OCI-LY7 (cell line): ENCODE results near the gene ASIC2. TPM values are rescaled to one million over a fixed set of nuclear protein-coding genes. Genes with fewer than 3 reads are reported as not detected.

ENCODE experiments used
- BruUV-seq: library from RNA; stranded (reverse); fragments of 400-500 nt; replicated peaks from 2 replicates; lab custom pipeline; 2021; lab: Mats Ljungman, UMichigan
- CTCF ChIA-PET: fragments of 300-600 bp; sonication (Branson Sonifier 250); formaldehyde crosslinking; loops from one replicate; lab custom pipeline; 2022; ENCODE audit warnings: antibody characterized with exemption; ENCODE audit not compliant: unreplicated experiment; lab: Charles Lee
- POLR2A ChIA-PET: fragments of 300-600 bp; sonication (Branson Sonifier 250); formaldehyde crosslinking; loops from one replicate; lab custom pipeline; 2022; ENCODE audit warnings: antibody characterized with exemption; lab: Charles Lee
- DNase-seq: peaks from one replicate; pipeline ENCODE4 v3.0.0-alpha.2; 2015; ENCODE audit warnings: low spot score
- H2AFZ ChIP-seq: fragments of 200-600 bp; sonication (generic), shearing (Covaris generic); 2 replicates; pipeline ENCODE4 v1.6.1; 2014; ENCODE audit warnings: mild to moderate bottlenecking, antibody characterized with exemption, low read length, moderate library complexity
- H3K27ac ChIP-seq: fragments of 200-600 bp; sonication (generic); 2 replicates; pipeline ENCODE4 v1.5.1; 2014; ENCODE audit warnings: mixed run types, low read depth, mild to moderate bottlenecking, moderate library complexity, low read length, inconsistent platforms; ENCODE audit not compliant: poor library complexity, severe bottlenecking
- H3K36me3 ChIP-seq: fragments of 200-600 bp; sonication (generic); 2 replicates; pipeline ENCODE4 v1.6.1; 2014; ENCODE audit warnings: mild to moderate bottlenecking, antibody characterized with exemption, low read length, moderate library complexity, mixed read lengths; ENCODE audit not compliant: insufficient read depth
- H3K4me1 ChIP-seq: fragments of 200-600 bp; sonication (generic); 2 replicates; pipeline ENCODE4 v1.5.1; 2014; ENCODE audit warnings: mild to moderate bottlenecking, low read length; ENCODE audit not compliant: insufficient read depth, poor library complexity, severe bottlenecking
- H3K4me2 ChIP-seq: fragments of 200-600 bp; sonication (generic); 2 replicates; pipeline ENCODE4 v1.6.1; 2014; ENCODE audit warnings: mild to moderate bottlenecking, low read length
- H3K4me3 ChIP-seq: fragments of 200-600 bp; sonication (generic); 2 replicates; pipeline ENCODE4 v1.5.1; 2014; ENCODE audit warnings: mild to moderate bottlenecking, low read depth, low read length; ENCODE audit not compliant: poor library complexity, severe bottlenecking
- H3K79me2 ChIP-seq: fragments of 200-600 bp; sonication (generic); 2 replicates; pipeline ENCODE4 v1.6.1; 2016; ENCODE audit warnings: low read depth, mild to moderate bottlenecking, low read length, moderate library complexity, mixed read lengths; ENCODE audit not compliant: insufficient read depth
- H3K9me2 ChIP-seq: fragments of 200-600 bp; sonication (generic); 2 replicates; pipeline ENCODE4 v1.6.1; 2016; ENCODE audit warnings: mild to moderate bottlenecking, low read length, mixed read lengths; ENCODE audit not compliant: insufficient read depth
- H3K9me3 ChIP-seq: fragments of 200-600 bp; sonication (generic); 2 replicates; pipeline ENCODE4 v1.6.1; 2014; ENCODE audit warnings: mild to moderate bottlenecking, mixed run types, low read length, mixed read lengths
- H4K20me1 ChIP-seq: fragments of 200-600 bp; sonication (generic); 2 replicates; pipeline ENCODE4 v1.6.1; 2014; ENCODE audit warnings: mild to moderate bottlenecking, antibody characterized with exemption, low read length, moderate library complexity, mixed read lengths; ENCODE audit not compliant: insufficient read depth
- CTCF ChIP-seq: fragments of 200-600 bp; sonication (generic); conservative IDR thresholded peaks from 2 replicates; pipeline ENCODE4 v1.5.1; 2014; ENCODE audit warnings: mild to moderate bottlenecking, antibody characterized with exemption, low read length, moderate library complexity, mixed read lengths
- EZH2phosphoT487 ChIP-seq: fragments of 200-600 bp; sonication (generic); IDR thresholded peaks from 2 replicates; pipeline ENCODE4 v1.6.1; 2018; ENCODE audit warnings: low read depth, borderline replicate concordance, mild to moderate bottlenecking, mixed run types, antibody characterized with exemption, low read length, moderate library complexity, mixed read lengths
- intact Hi-C: fragments of 100-400 bp; cut with micrococcal nuclease; formaldehyde crosslinking; loops from one replicate; pipeline ENCODE4 v1.10.0; 2022; ENCODE audit not compliant: unreplicated experiment
- total RNA-seq, 2 experiments: library from RNA; depleted of rRNA in 1 of 2; stranded (reverse); fragments of >200 nt in 1 of 2; shearing (Covaris generic) in 1 of 2; gene quantifications; 2 replicates each; pipeline ENCODE4 v1.2.3, GENCODE V29; 2014 to 2022

ASIC2 gene
- total RNA-seq, 2 experiments from 2014 or later, result not detected

GRCh38 chr17:33299115-33299514, 6.0 kb upstream of the ASIC2 start:
- no peaks in the 10 kb centered on the region for H3K9me3 ChIP-seq
- no peak for DNase-seq
- no peak overlapping the region for H3K27ac ChIP-seq
- no peaks in the 10 kb centered on the region for H3K79me2 ChIP-seq
- H3K4me3 ChIP-seq, result no peak overlapping the region
- TF ChIP-seq CTCF (no peak), EZH2phosphoT487 (no peak)
- intact Hi-C loops, result no loop called here
- CTCF ChIA-PET, result interaction anchor here (0.6 kb wide), 1 partner anchor 17 kb away, joined by 4 read pairs; no protein-coding TSS in a partner anchor
- POLR2A ChIA-PET, result interaction anchor here (0.7 kb wide), 1 partner anchor 110 kb away, joined by 3 read pairs; no protein-coding TSS in a partner anchor
- no peaks in the 10 kb centered on the region for H3K9me2 ChIP-seq
- no peak overlapping the region for H2AFZ ChIP-seq
- H3K4me1 ChIP-seq, result no peaks in the 10 kb centered on the region
- no TSS peak for BruUV-seq
- no peaks in the 10 kb centered on the region for H3K36me3 ChIP-seq
- no peak overlapping the region for H3K4me2 ChIP-seq
- no peaks in the 10 kb centered on the region for H4K20me1 ChIP-seq

GRCh38 chr17:33297643-33298042, 4.5 kb upstream of the ASIC2 start:
- TF ChIP-seq EZH2phosphoT487, result no peak
- TF ChIP-seq CTCF, result no peak
- intact Hi-C loops, result no loop called here
- ChIA-PET POLR2A (no interaction called here), CTCF (no interaction called here)
- no peaks in the 10 kb centered on the region for H3K79me2 ChIP-seq
- no peaks in the 10 kb centered on the region for H3K36me3 ChIP-seq
- DNase-seq, result no peak
- no peak overlapping the region for H2AFZ ChIP-seq
- H3K9me3 ChIP-seq, result no peaks in the 10 kb centered on the region
- H3K4me3 ChIP-seq, result no peak overlapping the region
- H3K9me2 ChIP-seq, result no peaks in the 10 kb centered on the region
- no peak overlapping the region for H3K27ac ChIP-seq
- no peaks in the 10 kb centered on the region for H3K4me1 ChIP-seq
- no peaks in the 10 kb centered on the region for H4K20me1 ChIP-seq
- BruUV-seq, result no TSS peak
- no peak overlapping the region for H3K4me2 ChIP-seq

- Histone ChIP-seq H3K4me1 (no peaks in the 10 kb centered on the region), H3K9me3 (no peaks in the 10 kb centered on the region), H4K20me1 (no peaks in the 10 kb centered on the region), H3K9me2 (no peaks in the 10 kb centered on the region), H3K79me2 (no peaks in the 10 kb centered on the region), H2AFZ (no peak overlapping the region), H3K4me3 (no peak overlapping the region), H3K4me2 (no peak overlapping the region), H3K36me3 (no peaks in the 10 kb centered on the region), H3K27ac (no peak overlapping the region)
- TF ChIP-seq EZH2phosphoT487, result no peak
- no peak for TF ChIP-seq CTCF
- no peak for DNase-seq
- CTCF ChIA-PET, result no interaction called here
- POLR2A ChIA-PET, result no interaction called here
- no TSS peak for BruUV-seq
- intact Hi-C loops, result no loop called here
Observed at GRCh38 chr17:33294994-33295393, 1.9 kb upstream of the ASIC2 start.
